K562 (cell line): ENCODE data around the gene MSANTD1. TPM values are rescaled to one million over a fixed set of nuclear protein-coding genes. Genes with fewer than 3 reads are reported as not detected.

ENCODE experiments used
- ATAC-seq: fragments of 200-7000 bp; cut with Tn5 transposase; 3 replicates; pipeline ENCODE4 v1.9.1; 2020; ENCODE audit warnings: moderate library complexity
- BruUV-seq: library from RNA; stranded (reverse); fragments of 400-500 nt; replicated peaks from 2 replicates; lab custom pipeline; 2021; lab: Mats Ljungman, UMichigan
- CTCF ChIA-PET: fragments of 300-600 bp; formaldehyde crosslinking; extraction: SDS; loops from one replicate; lab custom pipeline; 2021; ENCODE audit warnings: low intra/inter-chr PET ratio; lab: Yijun Ruan, JAX
- POLR2A ChIA-PET: fragments of 300-600, 350-650 bp; sonication (Branson Sonifier 250); formaldehyde crosslinking; extraction: SDS; loops from one replicate; lab custom pipeline; 2021; ENCODE audit warnings: antibody characterized with exemption, inconsistent platforms; lab: Yijun Ruan, JAX
- DNase-seq, 4 experiments: peaks; one replicate each; pipeline versions ENCODE4 v3.0.0 to v3.0.0-alpha.2; 2011 to 2018; ENCODE audit warnings: low spot score in 3 of 4, mixed read lengths in 3 of 4; ENCODE audit errors: extremely low read depth in 1 of 4
- FAIRE-seq: peaks from 2 replicates; lab custom pipeline; 2011; peaks lifted over from hg19 to GRCh38; lab: Jason Lieb, UNC
- H2AFZ ChIP-seq: 2 replicates; pipeline ENCODE4 v1.6.0; 2011; ENCODE audit warnings: low read depth, low read length, control low read depth, inconsistent platforms
- H3K27ac ChIP-seq: fragments of 200-600 bp; 3 replicates; pipeline ENCODE4 v1.8.0; 2011; ENCODE audit warnings: low read depth, mild to moderate bottlenecking, control low read depth, inconsistent platforms, low read length, moderate library complexity, mixed read lengths; ENCODE audit errors: extremely low read depth
- H3K27me3 ChIP-seq, 2 experiments: fragments of 300-600 bp in 1 of 2; 2 replicates in 1 of 2; 3 replicates in 1 of 2; pipeline versions ENCODE4 v1.6.0 to v1.8.0; 2011; ENCODE audit warnings: inconsistent platforms in 2 of 2, low read length in 2 of 2, mild to moderate bottlenecking in 1 of 2, mixed read lengths in 1 of 2, moderate library complexity in 1 of 2; ENCODE audit not compliant: control insufficient read depth in 2 of 2, insufficient read depth in 2 of 2
- H3K36me3 ChIP-seq: fragments of 300-600 bp; 3 replicates; pipeline ENCODE4 v1.8.0; 2011; ENCODE audit warnings: mild to moderate bottlenecking, low read length, inconsistent platforms; ENCODE audit not compliant: control insufficient read depth, insufficient read depth
- H3K4me1 ChIP-seq, 2 experiments: fragments of 200-600 bp in 1 of 2; replicated peaks in 1 of 2; 2 replicates in 1 of 2; 3 replicates in 1 of 2; pipeline versions ENCODE4 v1.5.1 to v1.8.0; 2011; ENCODE audit warnings: inconsistent platforms in 2 of 2, low read length in 2 of 2, mild to moderate bottlenecking in 1 of 2, mixed read lengths in 1 of 2, moderate library complexity in 1 of 2; ENCODE audit not compliant: control insufficient read depth in 2 of 2, insufficient read depth in 2 of 2
- H3K4me2 ChIP-seq: 2 replicates; pipeline ENCODE4 v1.6.1; 2011; ENCODE audit warnings: low read length, control low read depth, inconsistent platforms, mixed read lengths; ENCODE audit not compliant: insufficient read depth
- H3K4me3 ChIP-seq: fragments of 200-600 bp; sonication (generic), shearing (Covaris generic); 2 replicates; pipeline ENCODE4 v1.5.1; 2016; ENCODE audit warnings: control low read depth, inconsistent platforms
- H3K79me2 ChIP-seq: fragments of 200-600 bp; 3 replicates; pipeline ENCODE4 v1.8.0; 2011; ENCODE audit warnings: low read length, inconsistent platforms; ENCODE audit not compliant: control insufficient read depth, insufficient read depth
- H3K9ac ChIP-seq, 2 experiments: 2 replicates each; pipeline versions ENCODE4 v1.6.0 to v1.6.1; 2011; ENCODE audit warnings: low read depth in 2 of 2, low read length in 2 of 2, control low read depth in 1 of 2, inconsistent platforms in 1 of 2, mild to moderate bottlenecking in 1 of 2, mixed read lengths in 1 of 2; ENCODE audit not compliant: insufficient read depth in 1 of 2
- H3K9me1 ChIP-seq: one replicate; pipeline ENCODE4 v1.6.0; 2011; ENCODE audit warnings: inconsistent platforms, mild to moderate bottlenecking, low read length, moderate library complexity; ENCODE audit not compliant: control insufficient read depth, insufficient read depth
- H3K9me3 ChIP-seq: replicated peaks from 2 replicates; pipeline ENCODE4 v1.5.1; 2011; ENCODE audit warnings: low read depth, low read length, inconsistent platforms; ENCODE audit not compliant: control insufficient read depth, insufficient read depth
- H4K20me1 ChIP-seq: replicated peaks from 2 replicates; pipeline ENCODE4 v1.6.1; 2011; ENCODE audit warnings: low read length, inconsistent platforms, mixed read lengths; ENCODE audit not compliant: control insufficient read depth, insufficient read depth
- CREM ChIP-seq: IDR thresholded peaks from 2 replicates; pipeline ENCODE4 v1.6.1; 2014; ENCODE audit warnings: antibody characterized with exemption, low read depth
- DDX20 ChIP-seq: fragments of 450-650 bp; IDR thresholded peaks from 2 replicates; pipeline ENCODE4 v1.6.1; 2016; ENCODE audit warnings: missing genetic modification characterization, low read depth, mild to moderate bottlenecking, missing compliant biosample characterization, moderate library complexity
- ID3 ChIP-seq, 2 experiments: fragments of 250-450 bp in 1 of 2; fragments of 450-650 bp in 1 of 2; sonication (Bioruptor Pico) in 1 of 2; IDR thresholded peaks; 2 replicates each; pipeline versions ENCODE4 v1.6.1 to v1.8.0; 2016 to 2021; ENCODE audit warnings: mild to moderate bottlenecking in 2 of 2, moderate library complexity in 2 of 2, missing compliant biosample characterization in 1 of 2, missing genetic modification characterization in 1 of 2
- MLX ChIP-seq, 2 experiments: fragments of 450-650 bp in 1 of 2; sonication (generic) in 1 of 2; formaldehyde crosslinking; conservative IDR thresholded peaks; 2 replicates each; pipeline versions ENCODE4 v1.4.0 to v1.8.1; 2020 to 2022; ENCODE audit warnings: mild to moderate bottlenecking in 1 of 2, missing genetic modification reagents in 1 of 2
- PBX2 ChIP-seq, 2 experiments: IDR thresholded peaks in 1 of 2; conservative IDR thresholded peaks in 1 of 2; 2 replicates each; pipeline ENCODE4 v1.6.1; 2016; ENCODE audit warnings: low read depth in 2 of 2, mild to moderate bottlenecking in 1 of 2, missing compliant biosample characterization in 1 of 2, missing genetic modification characterization in 1 of 2, moderate library complexity in 1 of 2
- SP1 ChIP-seq: sonication (generic); formaldehyde crosslinking; IDR thresholded peaks from 2 replicates; pipeline ENCODE4 v1.8.1; 2022; ENCODE audit warnings: mild to moderate bottlenecking, missing genetic modification reagents
- ZFX ChIP-seq: sonication (generic); formaldehyde crosslinking; IDR thresholded peaks from 2 replicates; pipeline ENCODE4 v1.8.0; 2022; ENCODE audit warnings: mild to moderate bottlenecking, missing genetic modification reagents, moderate library complexity
- ZNF239 ChIP-seq: fragments of 250-450 bp; sonication (Bioruptor Pico); IDR thresholded peaks from 2 replicates; pipeline ENCODE4 v1.4.0; 2020; ENCODE audit warnings: mild to moderate bottlenecking
- ZNF395 ChIP-seq: fragments of 200-800 bp; sonication (Bioruptor generic); IDR thresholded peaks from 2 replicates; pipeline ENCODE4 v1.6.1; 2017; ENCODE audit warnings: missing genetic modification characterization, missing compliant biosample characterization
- WGBS: fragments of 100-300 bp; shearing (Covaris generic); methylation state at CpG from one replicate; pipeline ENCODE4 v1.1.6; 2016; ENCODE audit warnings: low coverage, mixed read lengths; ENCODE audit not compliant: insufficient coverage; ENCODE audit errors: missing lambda C conversion rate; 5-methylcytosine and 5-hydroxymethylcytosine counted together
- in situ Hi-C: fragments of 300-500 bp; cut with MboI; formaldehyde crosslinking; loops from 4 replicates; pipeline ENCODE4 v1.15.0; 2018; ENCODE audit warnings: inconsistent platforms, mixed read lengths
- intact Hi-C: fragments of 100-400 bp; cut with micrococcal nuclease; formaldehyde crosslinking; loops from 2 replicates; pipeline ENCODE4 v1.14.2; 2022
- polyA plus RNA-seq, 8 experiments: library from polyadenylated mRNA; depleted of rRNA in 4 of 8; stranded (reverse) in 5 of 8; unstranded in 3 of 8; fragments of >200 nt; fragmentation: Nextera tagmentation in 2 of 8; fragmentation: Illumina TruSeq in 1 of 8; extraction: Ambion mirVana in 2 of 8; extraction: Trizol in 1 of 8; gene quantifications; 2 replicates each; pipeline versions ENCODE4 v1.2.1 to v1.2.3, GENCODE V29; 2011 to 2014; ENCODE audit warnings: inconsistent platforms in 1 of 8, missing spikeins in 1 of 8
- total RNA-seq, 7 experiments: library from RNA; depleted of rRNA in 6 of 7; stranded (reverse); fragments of >200 nt in 6 of 7; fragmentation: Illumina TruSeq in 2 of 7; extraction: Trizol in 2 of 7; gene quantifications; 2 replicates each; pipeline versions ENCODE4 v1.2.1 to v1.2.3, GENCODE V29; 2011 to 2021; ENCODE audit warnings: low replicate concordance in 1 of 7

The MSANTD1 gene
- total and polyA plus RNA-seq, 9 of the 15 experiments (the other 6 are each of a cell fraction or from before 2014, with no cell fraction given): 0.04 to 0.09 (median 0.07) TPM; not detected in 6

- no peak for DNase-seq
- Histone ChIP-seq H3K9me1 (no peaks in the 10 kb centered on the region), H3K4me2 (no peak overlapping the region), H2AFZ (no peak overlapping the region), H3K36me3 (peaks cover 62% of the 10 kb centered on the region; the same call in 2 of the 3 replicates), H4K20me1 (no peaks in the 10 kb centered on the region), H3K79me2 (no peaks in the 10 kb centered on the region), H3K4me1 (no peaks in the 10 kb centered on the region), H3K9me3 (no peaks in the 10 kb centered on the region), H3K27ac (no peak overlapping the region), H3K4me3 (no peak overlapping the region), H3K9ac (0 out of 4 replicates have a peak overlapping the region, but pooled peaks of 1 of the 2 experiments have one; percentile 33), H3K27me3 (no peaks in the 10 kb centered on the region)
- ATAC-seq: no peak
- WGBS: 90% methylated on average over 14 of the region's 14 CpGs
- no peak for FAIRE-seq
- TF ChIP-seq ZFX (no peak), ID3 (CRISPR knock-in tag; IDR thresholded peaks at IDR 0.05) (no peak), ID3 (tag; IDR thresholded peaks at IDR 0.05) (no peak), ZNF239 (no peak), MLX (CRISPR knock-in tag; conservative IDR thresholded peaks at IDR 0.05) (no peak), PBX2 (CRISPR knock-in tag; IDR thresholded peaks at IDR 0.05; ENCODE audit: low read depth) (no peak), PBX2 (tag; conservative IDR thresholded peaks at IDR 0.05; ENCODE audit: low read depth) (no peak), ZNF395 (no peak), DDX20 (tag) (no peak), SP1 (CRISPR knock-in tag) (no peak), CREM (no peak)
- CTCF ChIA-PET: no interaction called here
- intact Hi-C loops: no loop called here
- POLR2A ChIA-PET: no interaction called here
- BruUV-seq: no TSS peak
- in situ Hi-C loops: no loop called here
Measured at GRCh38 chr4:3208826-3209225, 40.1 kb upstream of the MSANTD1 start.
